Endodermal cell (in vitro differentiated cells): ENCODE measurements around the gene ASB6. TPM values are rescaled to one million over a fixed set of nuclear protein-coding genes. Genes with fewer than 3 reads are reported as not detected.

ENCODE experiments used
- DNase-seq: peaks from one replicate; pipeline ENCODE4 v3.0.0-alpha.2; 2017
- H3K27ac ChIP-seq: 2 replicates; pipeline ENCODE4 v1.5.1; 2013; ENCODE audit warnings: mild to moderate bottlenecking, low read depth, low read length, moderate library complexity
- H3K27me3 ChIP-seq: 2 replicates; pipeline ENCODE4 v1.6.1; 2013; ENCODE audit warnings: mild to moderate bottlenecking, low read length, moderate library complexity; ENCODE audit not compliant: insufficient read depth, control insufficient read depth, poor library complexity, severe bottlenecking
- H3K36me3 ChIP-seq: 2 replicates; pipeline ENCODE4 v1.7.0; 2013; ENCODE audit warnings: mild to moderate bottlenecking, low read length, moderate library complexity; ENCODE audit not compliant: control insufficient read depth, insufficient read depth
- H3K4me1 ChIP-seq: one replicate; pipeline ENCODE4 v1.7.0; 2013; ENCODE audit warnings: low read length; ENCODE audit not compliant: control insufficient read depth, insufficient read depth
- H3K4me3 ChIP-seq: 2 replicates; pipeline ENCODE4 v1.5.1; 2013; ENCODE audit warnings: mild to moderate bottlenecking, low read length, moderate library complexity
- H3K9ac ChIP-seq: 2 replicates; pipeline ENCODE4 v1.6.1; 2013; ENCODE audit warnings: mild to moderate bottlenecking, low read length, moderate library complexity; ENCODE audit not compliant: poor library complexity, severe bottlenecking; ENCODE audit errors: extremely low read depth
- H3K9me3 ChIP-seq: 2 replicates; pipeline ENCODE4 v1.6.1; 2013; ENCODE audit warnings: mild to moderate bottlenecking, low read length, moderate library complexity; ENCODE audit not compliant: control insufficient read depth
- H3K27ac Mint-ChIP-seq: 2 replicates; pipeline ENCODE4 v1.8.0; 2020; ENCODE audit warnings: mixed read lengths
- H3K27me3 Mint-ChIP-seq: 2 replicates; pipeline ENCODE4 v1.8.0; 2021; ENCODE audit warnings: mild to moderate bottlenecking, mixed read lengths; ENCODE audit not compliant: insufficient read depth
- H3K36me3 Mint-ChIP-seq: 2 replicates; pipeline ENCODE4 v1.8.0; 2020; ENCODE audit warnings: low read depth, mixed read lengths
- H3K4me1 Mint-ChIP-seq: 2 replicates; pipeline ENCODE4 v1.8.0; 2020; ENCODE audit warnings: mixed read lengths
- H3K4me3 Mint-ChIP-seq: 2 replicates; pipeline ENCODE4 v1.8.0; 2020; ENCODE audit warnings: mild to moderate bottlenecking, moderate library complexity, mixed read lengths
- H3K9me3 Mint-ChIP-seq: 2 replicates; pipeline ENCODE4 v1.8.0; 2020; ENCODE audit warnings: mild to moderate bottlenecking, mixed read lengths
- WGBS, 2 experiments: methylation state at CpG; one replicate each; pipeline versions ENCODE4 v1.1.5 to v1.1.7; 2013; ENCODE audit warnings: missing lambda C conversion rate in 2 of 2, mixed read lengths in 1 of 2; ENCODE audit not compliant: insufficient coverage in 1 of 2, insufficient read length in 1 of 2; 5-methylcytosine and 5-hydroxymethylcytosine counted together
- total RNA-seq, 2 donors: library from RNA; stranded (reverse); fragmentation: NEBNext Ultra II Directional in 1 of 2; extraction: Animal tissue kit (Norgen Biotek cat#: 25700) in 1 of 2; gene quantifications; 2 replicates in 1 of 2; 3 replicates in 1 of 2; pipeline ENCODE4 v1.2.1, GENCODE V29; 2021
- TF ChIP-seq, protein P1 (sequence below): fragments of 200-600 bp; sonication (generic); conservative IDR thresholded peaks from 2 replicates; pipeline ENCODE4 v1.5.0; 2021; ENCODE audit warnings: antibody characterized with exemption, mild to moderate bottlenecking

Gene ASB6
- total RNA-seq, 2 donors from 2014 or later: 19.8 to 20.2 TPM

DNA sequence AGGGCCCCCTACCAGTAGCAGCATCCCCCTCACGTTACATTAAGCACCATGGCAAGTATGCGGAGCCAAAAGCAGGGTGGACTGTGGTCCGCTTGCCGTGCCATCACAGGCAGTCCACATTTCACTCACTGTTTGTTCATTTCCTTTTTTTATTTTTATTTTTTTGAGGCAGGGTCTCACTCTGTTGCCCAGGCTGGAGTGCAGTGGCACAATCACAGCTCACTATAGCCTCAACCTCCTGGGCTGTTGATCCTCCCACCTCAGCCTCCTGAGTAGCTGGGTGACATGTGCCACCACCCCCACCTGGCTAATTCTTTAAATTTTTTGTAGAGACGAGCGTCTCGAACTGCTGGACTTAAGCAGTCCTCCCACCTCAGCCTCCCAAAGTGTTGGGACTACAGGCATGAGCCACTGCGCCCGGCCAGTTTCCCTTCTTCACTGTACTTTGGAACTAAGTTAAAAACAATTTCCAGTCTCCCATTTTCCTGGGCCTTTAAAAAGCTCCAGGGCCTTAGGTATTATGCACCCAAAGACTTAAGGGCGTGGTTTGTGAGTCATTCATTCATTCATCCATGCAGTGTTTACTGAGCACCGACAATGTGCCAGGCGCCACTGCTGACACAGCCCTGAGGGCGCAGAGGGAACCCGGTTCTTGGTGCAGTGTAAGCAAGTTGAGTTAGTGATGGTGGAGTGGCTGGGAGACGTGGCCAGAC lies 43.4 kb upstream of the ASB6 start:
- H3K4me1 Mint-ChIP-seq: no peaks in the 10 kb centered on the region
- H3K9ac ChIP-seq: no peak overlapping the region
- H3K4me3 Mint-ChIP-seq: no peak overlapping the region
- no peaks in the 10 kb centered on the region for H3K9me3 Mint-ChIP-seq
- H3K4me3 ChIP-seq: no peak overlapping the region
- no peak for DNase-seq
- H3K27ac Mint-ChIP-seq: no peak overlapping the region
- WGBS, 2 experiments: 88 to 93% methylated on average over 11 to 15 of the region's 15 CpGs
- H3K27ac ChIP-seq: no peak overlapping the region
- no peaks in the 10 kb centered on the region for H3K4me1 ChIP-seq
- no peaks in the 10 kb centered on the region for H3K27me3 Mint-ChIP-seq
- no peaks in the 10 kb centered on the region for H3K27me3 ChIP-seq
- TF ChIP-seq, protein P1, sequence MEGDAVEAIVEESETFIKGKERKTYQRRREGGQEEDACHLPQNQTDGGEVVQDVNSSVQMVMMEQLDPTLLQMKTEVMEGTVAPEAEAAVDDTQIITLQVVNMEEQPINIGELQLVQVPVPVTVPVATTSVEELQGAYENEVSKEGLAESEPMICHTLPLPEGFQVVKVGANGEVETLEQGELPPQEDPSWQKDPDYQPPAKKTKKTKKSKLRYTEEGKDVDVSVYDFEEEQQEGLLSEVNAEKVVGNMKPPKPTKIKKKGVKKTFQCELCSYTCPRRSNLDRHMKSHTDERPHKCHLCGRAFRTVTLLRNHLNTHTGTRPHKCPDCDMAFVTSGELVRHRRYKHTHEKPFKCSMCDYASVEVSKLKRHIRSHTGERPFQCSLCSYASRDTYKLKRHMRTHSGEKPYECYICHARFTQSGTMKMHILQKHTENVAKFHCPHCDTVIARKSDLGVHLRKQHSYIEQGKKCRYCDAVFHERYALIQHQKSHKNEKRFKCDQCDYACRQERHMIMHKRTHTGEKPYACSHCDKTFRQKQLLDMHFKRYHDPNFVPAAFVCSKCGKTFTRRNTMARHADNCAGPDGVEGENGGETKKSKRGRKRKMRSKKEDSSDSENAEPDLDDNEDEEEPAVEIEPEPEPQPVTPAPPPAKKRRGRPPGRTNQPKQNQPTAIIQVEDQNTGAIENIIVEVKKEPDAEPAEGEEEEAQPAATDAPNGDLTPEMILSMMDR: no peak
- no peaks in the 10 kb centered on the region for H3K36me3 ChIP-seq
- no peaks in the 10 kb centered on the region for H3K9me3 ChIP-seq
- H3K36me3 Mint-ChIP-seq: no peaks in the 10 kb centered on the region

DNA sequence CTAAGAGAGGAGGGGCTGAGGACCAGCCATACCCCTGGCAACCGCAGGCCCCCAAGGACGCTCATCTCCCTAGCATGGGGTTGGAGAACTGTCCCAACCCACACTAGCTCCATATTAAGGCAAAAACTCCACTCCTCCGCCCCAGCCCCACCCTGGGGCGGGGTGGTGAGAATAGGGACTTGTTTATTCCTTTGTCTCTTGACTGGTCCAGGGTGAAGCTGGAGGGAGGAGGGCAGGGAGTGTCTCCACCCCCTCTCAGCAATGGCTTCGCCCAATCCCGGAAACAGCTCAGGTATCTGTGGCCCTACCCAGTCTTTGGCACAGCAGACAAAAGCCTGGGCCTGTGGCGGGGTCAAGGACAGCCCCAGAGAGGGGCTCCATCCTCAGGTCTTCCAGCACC lies 40.4 kb upstream of the ASB6 start:
- no peaks in the 10 kb centered on the region for H3K27me3 ChIP-seq
- TF ChIP-seq, protein P1: no peak
- H3K4me3 ChIP-seq: no peak overlapping the region
- H3K4me3 Mint-ChIP-seq: no peak overlapping the region
- H3K36me3 Mint-ChIP-seq: no peaks in the 10 kb centered on the region
- no peak overlapping the region for H3K27ac ChIP-seq
- DNase-seq: peak; percentile 45
- WGBS, 2 experiments: 86 to 92% methylated on average over 1 to 7 of the region's 7 CpGs
- H3K9ac ChIP-seq: no peak overlapping the region
- H3K27me3 Mint-ChIP-seq: no peaks in the 10 kb centered on the region
- no peaks in the 10 kb centered on the region for H3K4me1 ChIP-seq
- H3K9me3 Mint-ChIP-seq: no peaks in the 10 kb centered on the region
- H3K36me3 ChIP-seq: no peaks in the 10 kb centered on the region
- no peaks in the 10 kb centered on the region for H3K9me3 ChIP-seq
- no peak overlapping the region for H3K27ac Mint-ChIP-seq
- H3K4me1 Mint-ChIP-seq: no peaks in the 10 kb centered on the region

DNA sequence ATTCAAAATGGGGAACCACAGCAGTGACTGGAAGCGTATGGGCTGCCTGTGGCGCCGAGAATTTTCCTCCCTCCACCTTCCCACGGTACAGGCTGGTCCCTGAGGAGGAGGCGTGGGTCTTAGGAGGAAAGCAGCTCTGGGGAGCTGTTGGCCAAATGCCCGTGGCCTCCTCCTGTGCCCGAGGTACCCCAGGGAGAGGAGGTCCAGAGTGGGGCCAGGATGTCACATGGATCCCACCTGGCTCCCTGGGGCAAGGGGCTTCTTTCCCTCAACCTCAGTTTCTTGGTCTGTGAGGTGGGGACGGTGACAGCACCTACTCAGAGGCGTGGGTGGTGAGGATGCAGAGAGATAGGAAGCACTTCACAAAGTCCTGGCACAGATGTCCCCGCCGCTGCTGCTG lies 40.0 kb upstream of the ASB6 start:
- no peaks in the 10 kb centered on the region for H3K36me3 ChIP-seq
- WGBS, 2 experiments: 90 to 91% methylated on average over 3 to 11 of the region's 11 CpGs
- peak; percentile 40 for DNase-seq
- H3K27ac ChIP-seq: no peak overlapping the region
- H3K27me3 ChIP-seq: no peaks in the 10 kb centered on the region
- no peaks in the 10 kb centered on the region for H3K36me3 Mint-ChIP-seq
- no peak overlapping the region for H3K4me3 Mint-ChIP-seq
- no peaks in the 10 kb centered on the region for H3K9me3 ChIP-seq
- no peaks in the 10 kb centered on the region for H3K4me1 ChIP-seq
- H3K9ac ChIP-seq: no peak overlapping the region
- TF ChIP-seq, protein P1: no peak
- no peak overlapping the region for H3K27ac Mint-ChIP-seq
- H3K9me3 Mint-ChIP-seq: no peaks in the 10 kb centered on the region
- no peak overlapping the region for H3K4me3 ChIP-seq
- H3K4me1 Mint-ChIP-seq: no peaks in the 10 kb centered on the region
- no peaks in the 10 kb centered on the region for H3K27me3 Mint-ChIP-seq
